HepG2 (cell line): Measurements from ENCODE around the gene PPFIA4. TPM values are rescaled to one million over a fixed set of nuclear protein-coding genes. Genes with fewer than 3 reads are reported as not detected.

ENCODE experiments used
- ATAC-seq: fragments of 200-7000 bp; cut with Tn5 transposase; 3 replicates; pipeline ENCODE4 v1.9.1; 2020; ENCODE audit warnings: mild to moderate bottlenecking, moderate library complexity
- BruUV-seq: library from RNA; stranded (reverse); fragments of 400-500 nt; replicated peaks from 2 replicates; lab custom pipeline; 2021; lab: Mats Ljungman, UMichigan
- CTCF ChIA-PET: fragments of 300-600 bp; formaldehyde crosslinking; extraction: SDS; loops from one replicate; lab custom pipeline; 2021; ENCODE audit warnings: low total read pairs, inconsistent platforms, low intra/inter-chr PET ratio; lab: Yijun Ruan, JAX
- POLR2A ChIA-PET: fragments of 350-600 bp; sonication (Branson Sonifier 250); formaldehyde crosslinking; loops from one replicate; lab custom pipeline; 2020; ENCODE audit warnings: antibody characterized with exemption, inconsistent platforms; lab: Yijun Ruan, JAX
- DNase-seq: peaks from one replicate; pipeline ENCODE4 v3.0.0-alpha.2; 2015; ENCODE audit warnings: low spot score
- FAIRE-seq: peaks from 3 replicates; lab custom pipeline; 2011; peaks lifted over from hg19 to GRCh38; lab: Jason Lieb, UNC
- H2AFZ ChIP-seq: one replicate; pipeline ENCODE4 v1.6.1; 2011; ENCODE audit warnings: low read length, inconsistent platforms
- H3K27ac ChIP-seq: fragments of 300-600 bp; 3 replicates; pipeline ENCODE4 v1.8.0; 2011; ENCODE audit warnings: mixed run types, mild to moderate bottlenecking, mixed read lengths, low read length, inconsistent platforms; ENCODE audit not compliant: insufficient read depth; ENCODE audit errors: extremely low read length
- H3K27me3 ChIP-seq, 2 experiments: fragments of 200-600 bp in 1 of 2; 2 replicates in 1 of 2; 3 replicates in 1 of 2; pipeline versions ENCODE4 v1.6.0 to v1.8.0; 2011; ENCODE audit warnings: low read length in 2 of 2, mild to moderate bottlenecking in 2 of 2, moderate library complexity in 2 of 2, inconsistent platforms in 1 of 2; ENCODE audit not compliant: insufficient read depth in 2 of 2, control insufficient read depth in 1 of 2
- H3K36me3 ChIP-seq, 2 experiments: fragments of 200-600 bp in 1 of 2; replicated peaks in 1 of 2; 2 replicates in 1 of 2; 3 replicates in 1 of 2; pipeline versions ENCODE4 v1.5.1 to v1.8.0; 2011; ENCODE audit warnings: low read length in 2 of 2, inconsistent platforms in 1 of 2; ENCODE audit not compliant: insufficient read depth in 2 of 2, control insufficient read depth in 1 of 2
- H3K4me1 ChIP-seq: 2 replicates; pipeline ENCODE4 v1.5.1; 2012; ENCODE audit warnings: low read length, inconsistent platforms; ENCODE audit not compliant: insufficient read depth
- H3K4me2 ChIP-seq: 2 replicates; pipeline ENCODE4 v1.6.0; 2011; ENCODE audit warnings: low read depth, low read length, inconsistent platforms
- H3K4me3 ChIP-seq, 3 experiments: fragments of 200-600 bp in 1 of 3; sonication (generic), shearing (Covaris generic) in 1 of 3; replicated peaks in 1 of 3; 2 replicates each; pipeline ENCODE4 v1.5.1; 2011 to 2016; ENCODE audit warnings: low read length in 3 of 3, inconsistent platforms in 2 of 3, low read depth in 2 of 3, mild to moderate bottlenecking in 2 of 3, control low read depth in 1 of 3, mixed read lengths in 1 of 3; ENCODE audit not compliant: insufficient read depth in 1 of 3
- H3K79me2 ChIP-seq: one replicate; pipeline ENCODE4 v1.6.1; 2011; ENCODE audit warnings: low read length, inconsistent platforms; ENCODE audit not compliant: insufficient read depth
- H3K9ac ChIP-seq: 2 replicates; pipeline ENCODE4 v1.6.0; 2011; ENCODE audit warnings: mild to moderate bottlenecking, low read depth, low read length, inconsistent platforms; ENCODE audit not compliant: insufficient read depth
- H3K9me3 ChIP-seq: 2 replicates; pipeline ENCODE4 v1.5.1; 2012; ENCODE audit warnings: mild to moderate bottlenecking, low read length
- H4K20me1 ChIP-seq: 2 replicates; pipeline ENCODE4 v1.6.0; 2011; ENCODE audit warnings: inconsistent platforms, mild to moderate bottlenecking, low read length, moderate library complexity; ENCODE audit not compliant: insufficient read depth
- HNRNPUL1 ChIP-seq: fragments of 200-400 bp; formaldehyde crosslinking; IDR thresholded peaks from 2 replicates; pipeline ENCODE4 v1.6.1; 2017; ENCODE audit warnings: low read depth, mild to moderate bottlenecking, low read length, moderate library complexity
- WIZ ChIP-seq: sonication (generic); formaldehyde crosslinking; IDR thresholded peaks from 2 replicates; pipeline ENCODE4 v1.5.1; 2020; ENCODE audit warnings: mild to moderate bottlenecking, missing genetic modification reagents
- ZNF12 ChIP-seq: sonication (generic); formaldehyde crosslinking; IDR thresholded peaks from 2 replicates; pipeline ENCODE4 v1.5.0; 2020; ENCODE audit warnings: missing genetic modification reagents
- ZNF800 ChIP-seq: sonication (generic); formaldehyde crosslinking; IDR thresholded peaks from 2 replicates; pipeline ENCODE4 v1.4.0; 2020; ENCODE audit warnings: missing genetic modification reagents
- WGBS: methylation state at CpG from one replicate; pipeline ENCODE4 v1.1.6; 2017; ENCODE audit warnings: low lambda C conversion rate; 5-methylcytosine and 5-hydroxymethylcytosine counted together
- in situ Hi-C: cut with HindIII; loops from 2 replicates; pipeline ENCODE4 v1.10.0; 2017; ENCODE audit warnings: low pct_unique_long_range_greater_than_20kb; ENCODE audit not compliant: extremely low pct_ligation_motif_present
- intact Hi-C: fragments of 100-400 bp; cut with micrococcal nuclease; formaldehyde crosslinking; loops from one replicate; pipeline ENCODE4 v1.10.0; 2022; ENCODE audit not compliant: unreplicated experiment
- polyA plus RNA-seq, 8 experiments: library from polyadenylated mRNA; depleted of rRNA in 3 of 8; stranded (reverse) in 7 of 8; unstranded in 1 of 8; fragments of >200 nt; fragmentation: Illumina TruSeq in 4 of 8; extraction: Trizol in 4 of 8; gene quantifications; 2 replicates each; pipeline versions ENCODE4 v1.2.1 to v1.2.3, GENCODE V29; 2011 to 2016; ENCODE audit warnings: low read depth in 4 of 8, missing spikeins in 1 of 8, mixed read lengths in 1 of 8; ENCODE audit not compliant: insufficient read depth in 1 of 8
- total RNA-seq, 5 experiments: library from RNA; depleted of rRNA; stranded (reverse); fragments of >200 nt; fragmentation: Illumina TruSeq; extraction: Trizol; gene quantifications; 2 replicates each; pipeline ENCODE4 v1.2.3, GENCODE V29; 2016; ENCODE audit warnings: low read depth in 1 of 5
- TF ChIP-seq, protein P1 (sequence below): sonication (generic); formaldehyde crosslinking; IDR thresholded peaks from 2 replicates; pipeline ENCODE4 v1.9.0; 2021; ENCODE audit warnings: missing genetic modification reagents, mild to moderate bottlenecking, borderline replicate concordance

PPFIA4 gene
- total and polyA plus RNA-seq, 2 of the 13 experiments (the other 11 are each of a cell fraction or from before 2014, with no cell fraction given) = 6.4 TPM; not detected in 1

DNA sequence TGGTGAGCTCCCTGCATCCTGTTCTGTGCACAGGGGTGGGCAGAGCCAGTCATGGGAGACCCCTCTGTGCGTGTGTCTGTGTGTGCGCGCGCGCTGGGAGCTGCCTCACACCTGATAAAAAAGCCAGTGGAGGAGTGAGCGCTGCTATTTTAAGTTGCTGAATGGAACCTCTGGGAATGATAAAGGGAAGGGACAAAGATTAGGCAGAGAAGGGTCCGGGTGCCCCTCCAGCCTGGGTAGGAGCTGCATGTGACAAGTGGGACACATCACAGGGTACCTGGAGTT is 102.1 kb downstream of the PPFIA4 start:
- no peak for FAIRE-seq
- Histone ChIP-seq H3K9me3 (no peaks in the 10 kb centered on the region), H3K79me2 (no peaks in the 10 kb centered on the region), H3K27me3 (peaks cover 7 to 30% of the 10 kb centered on the region in 2 experiments; a peak in 4 of 5 replicates), H3K36me3 (no peaks in the 10 kb centered on the region), H3K4me3 (peak overlapping the region in 1 of 3 experiments; percentile 45; a peak in 1 of 6 replicates)
- CTCF ChIA-PET = no interaction called here
- in situ Hi-C loops = no loop called here
- POLR2A ChIA-PET = no interaction called here
- no peak for DNase-seq
- no TSS peak for BruUV-seq
- intact Hi-C loops = no loop called here
- ATAC-seq = no peak
- WGBS = 7% methylated on average over 7 of the region's 7 CpGs
- TF ChIP-seq ZNF12 (CRISPR knock-in tag) (no peak), WIZ (no peak), HNRNPUL1 (no peak), ZNF800 (CRISPR knock-in tag) (0 out of 2 replicates have a peak, but pooled peaks have one; percentile 12)
- TF ChIP-seq, protein P1, sequence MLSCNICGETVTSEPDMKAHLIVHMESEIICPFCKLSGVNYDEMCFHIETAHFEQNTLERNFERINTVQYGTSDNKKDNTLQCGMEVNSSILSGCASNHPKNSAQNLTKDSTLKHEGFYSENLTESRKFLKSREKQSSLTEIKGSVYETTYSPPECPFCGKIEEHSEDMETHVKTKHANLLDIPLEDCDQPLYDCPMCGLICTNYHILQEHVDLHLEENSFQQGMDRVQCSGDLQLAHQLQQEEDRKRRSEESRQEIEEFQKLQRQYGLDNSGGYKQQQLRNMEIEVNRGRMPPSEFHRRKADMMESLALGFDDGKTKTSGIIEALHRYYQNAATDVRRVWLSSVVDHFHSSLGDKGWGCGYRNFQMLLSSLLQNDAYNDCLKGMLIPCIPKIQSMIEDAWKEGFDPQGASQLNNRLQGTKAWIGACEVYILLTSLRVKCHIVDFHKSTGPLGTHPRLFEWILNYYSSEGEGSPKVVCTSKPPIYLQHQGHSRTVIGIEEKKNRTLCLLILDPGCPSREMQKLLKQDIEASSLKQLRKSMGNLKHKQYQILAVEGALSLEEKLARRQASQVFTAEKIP (CRISPR knock-in tag) = no peak
- TF ChIP-seq, all 625 proteins: peak for 1
- no peaks in the 10 kb centered on the region for H4K20me1 ChIP-seq
- no peak overlapping the region for H3K9ac ChIP-seq
- H3K27ac ChIP-seq = no peak overlapping the region
- peaks cover 23% of the 10 kb centered on the region; the same call in 1 of the 2 replicates for H3K4me1 ChIP-seq
- H2AFZ ChIP-seq = no peak overlapping the region
- peak overlapping the region; percentile 54 for H3K4me2 ChIP-seq

Other genes starting within 250 kb of the PPFIA4 start
- gene KDM5B, start 218.1 kb upstream of the PPFIA4 start, total RNA-seq (2016; rRNA removed; fragmentation: Illumina TruSeq; extraction: Trizol) = 33.1 and 34.2 TPM in 2 replicates
- gene KDM5B, start 218.1 kb upstream of the PPFIA4 start, polyA plus RNA-seq (2011; rRNA removed) = 26.5 and 35.4 TPM in 2 replicates
- 0.55 and 0.60 TPM in 2 replicates for gene PCAT6, start 215.5 kb upstream of the PPFIA4 start, total RNA-seq (2016; rRNA removed; fragmentation: Illumina TruSeq; extraction: Trizol)
- 4.1 and 4.4 TPM in 2 replicates for gene PCAT6, start 215.5 kb upstream of the PPFIA4 start, polyA plus RNA-seq (2011; rRNA removed)
- 8.3 and 11.1 TPM in 2 replicates for gene RABIF, start 137.3 kb upstream of the PPFIA4 start, total RNA-seq (2016; rRNA removed; fragmentation: Illumina TruSeq; extraction: Trizol)
- gene RABIF, start 137.3 kb upstream of the PPFIA4 start, polyA plus RNA-seq (2011; rRNA removed) = 7.6 and 7.7 TPM in 2 replicates
- gene KLHL12, start 99.3 kb upstream of the PPFIA4 start, total RNA-seq (2016; rRNA removed; fragmentation: Illumina TruSeq; extraction: Trizol) = 25.2 and 34.2 TPM in 2 replicates
- gene KLHL12, start 99.3 kb upstream of the PPFIA4 start, polyA plus RNA-seq (2011; rRNA removed) = 18.4 and 19.2 TPM in 2 replicates
- gene ADIPOR1, start 68.2 kb upstream of the PPFIA4 start, total RNA-seq (2016; rRNA removed; fragmentation: Illumina TruSeq; extraction: Trizol) = 55.7 and 60.0 TPM in 2 replicates
- 124 and 141 TPM in 2 replicates for gene ADIPOR1, start 68.2 kb upstream of the PPFIA4 start, polyA plus RNA-seq (2011; rRNA removed)
- gene CYB5R1, start 59.2 kb upstream of the PPFIA4 start, total RNA-seq (2016; rRNA removed; fragmentation: Illumina TruSeq; extraction: Trizol) = 7.9 and 18.9 TPM in 2 replicates
- gene CYB5R1, start 59.2 kb upstream of the PPFIA4 start, polyA plus RNA-seq (2011; rRNA removed) = 18.7 and 21.4 TPM in 2 replicates
- 82.0 and 85.4 TPM in 2 replicates for gene TMEM183A, start 19.1 kb upstream of the PPFIA4 start, total RNA-seq (2016; rRNA removed; fragmentation: Illumina TruSeq; extraction: Trizol)
- gene TMEM183A, start 19.1 kb upstream of the PPFIA4 start, polyA plus RNA-seq (2011; rRNA removed) = 56.2 and 59.7 TPM in 2 replicates
- gene MYOG, start 59.5 kb downstream of the PPFIA4 start, total RNA-seq (2016; rRNA removed; fragmentation: Illumina TruSeq; extraction: Trizol) = not detected in 2 replicates
- not detected in 2 replicates for gene MYOG, start 59.5 kb downstream of the PPFIA4 start, polyA plus RNA-seq (2011; rRNA removed)
- 0.08 and 0.11 TPM in 2 replicates for gene ADORA1, start 101.2 kb downstream of the PPFIA4 start, total RNA-seq (2016; rRNA removed; fragmentation: Illumina TruSeq; extraction: Trizol)
- not detected in 2 replicates for gene ADORA1, start 101.2 kb downstream of the PPFIA4 start, polyA plus RNA-seq (2011; rRNA removed)
- gene MYBPH, start 149.3 kb downstream of the PPFIA4 start, total RNA-seq (2016; rRNA removed; fragmentation: Illumina TruSeq; extraction: Trizol) = not detected in 2 replicates
- 0.04 TPM in 1 of 2 replicates, not detected in the other for gene MYBPH, start 149.3 kb downstream of the PPFIA4 start, polyA plus RNA-seq (2011; rRNA removed)
- gene CHI3L1, start 160.2 kb downstream of the PPFIA4 start, total RNA-seq (2016; rRNA removed; fragmentation: Illumina TruSeq; extraction: Trizol) = 0.13 TPM in 1 of 2 replicates, not detected in the other
- gene CHI3L1, start 160.2 kb downstream of the PPFIA4 start, polyA plus RNA-seq (2011; rRNA removed) = 0.09 and 0.17 TPM in 2 replicates
- not detected in 2 replicates for gene CHIT1, start 203.2 kb downstream of the PPFIA4 start, total RNA-seq (2016; rRNA removed; fragmentation: Illumina TruSeq; extraction: Trizol)
- not detected in 2 replicates for gene CHIT1, start 203.2 kb downstream of the PPFIA4 start, polyA plus RNA-seq (2011; rRNA removed)